Measurements from ENCODE around the gene NUPR2.
"Not testable (repeated sequence)": the region's sequence is repeated elsewhere in the genome, so short reads cannot be mapped to it uniquely, and the experiment has no call there.

DNA sequence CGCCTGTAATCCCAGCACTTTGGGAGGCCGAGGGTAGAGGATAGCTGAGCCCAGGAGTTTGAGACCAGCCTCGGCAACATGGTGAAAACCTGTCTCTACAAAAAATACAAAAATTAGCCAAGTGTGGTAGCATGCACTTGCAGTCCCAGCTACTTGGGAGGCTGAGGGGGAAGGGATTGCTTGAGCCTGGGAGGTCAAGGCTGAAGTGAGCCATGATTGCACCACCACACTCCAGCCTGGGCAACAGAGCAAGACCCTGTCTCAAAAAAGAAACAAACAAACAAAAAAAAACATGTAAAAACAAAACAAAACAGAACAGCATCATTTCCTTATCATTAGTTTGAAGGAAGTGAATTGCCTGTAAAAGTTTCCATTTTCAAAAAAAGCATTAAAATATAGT lies 4.0 kb downstream of the NUPR2 start:
- TF ChIP-seq, protein P1, sequence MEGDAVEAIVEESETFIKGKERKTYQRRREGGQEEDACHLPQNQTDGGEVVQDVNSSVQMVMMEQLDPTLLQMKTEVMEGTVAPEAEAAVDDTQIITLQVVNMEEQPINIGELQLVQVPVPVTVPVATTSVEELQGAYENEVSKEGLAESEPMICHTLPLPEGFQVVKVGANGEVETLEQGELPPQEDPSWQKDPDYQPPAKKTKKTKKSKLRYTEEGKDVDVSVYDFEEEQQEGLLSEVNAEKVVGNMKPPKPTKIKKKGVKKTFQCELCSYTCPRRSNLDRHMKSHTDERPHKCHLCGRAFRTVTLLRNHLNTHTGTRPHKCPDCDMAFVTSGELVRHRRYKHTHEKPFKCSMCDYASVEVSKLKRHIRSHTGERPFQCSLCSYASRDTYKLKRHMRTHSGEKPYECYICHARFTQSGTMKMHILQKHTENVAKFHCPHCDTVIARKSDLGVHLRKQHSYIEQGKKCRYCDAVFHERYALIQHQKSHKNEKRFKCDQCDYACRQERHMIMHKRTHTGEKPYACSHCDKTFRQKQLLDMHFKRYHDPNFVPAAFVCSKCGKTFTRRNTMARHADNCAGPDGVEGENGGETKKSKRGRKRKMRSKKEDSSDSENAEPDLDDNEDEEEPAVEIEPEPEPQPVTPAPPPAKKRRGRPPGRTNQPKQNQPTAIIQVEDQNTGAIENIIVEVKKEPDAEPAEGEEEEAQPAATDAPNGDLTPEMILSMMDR (conservative IDR thresholded peaks at IDR 0.05; ENCODE audit: low read length), result not testable (repeated sequence)
- TF ChIP-seq EZH2phosphoT487 (IDR thresholded peaks at IDR 0.05; ENCODE audit: borderline replicate concordance), result not testable (repeated sequence)
